ENCODE data around the gene SMPD1.

Gene SMPD1

DNA sequence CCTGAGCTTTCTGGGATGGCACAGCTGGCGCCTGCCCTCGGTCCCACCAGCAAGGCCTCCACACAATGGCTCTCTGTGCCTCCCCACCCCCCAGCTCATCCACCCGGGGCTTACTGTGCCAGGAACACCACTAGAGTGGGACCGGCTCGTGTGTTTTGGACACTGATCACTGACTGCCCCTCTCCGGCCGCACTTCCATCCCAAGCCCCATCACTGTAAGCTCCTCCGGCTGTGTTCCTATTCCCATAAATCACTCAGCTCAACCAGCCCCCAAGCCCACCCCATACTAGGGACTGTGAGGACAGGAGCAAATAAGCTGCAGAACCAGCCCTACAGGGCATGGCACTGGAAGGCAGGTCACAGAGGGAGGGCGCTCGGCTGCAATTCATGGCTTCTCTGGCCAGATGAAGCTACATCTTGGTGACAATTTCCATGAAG, 21.3 kb downstream of the SMPD1 start:
- TF ChIP-seq, protein P1, sequence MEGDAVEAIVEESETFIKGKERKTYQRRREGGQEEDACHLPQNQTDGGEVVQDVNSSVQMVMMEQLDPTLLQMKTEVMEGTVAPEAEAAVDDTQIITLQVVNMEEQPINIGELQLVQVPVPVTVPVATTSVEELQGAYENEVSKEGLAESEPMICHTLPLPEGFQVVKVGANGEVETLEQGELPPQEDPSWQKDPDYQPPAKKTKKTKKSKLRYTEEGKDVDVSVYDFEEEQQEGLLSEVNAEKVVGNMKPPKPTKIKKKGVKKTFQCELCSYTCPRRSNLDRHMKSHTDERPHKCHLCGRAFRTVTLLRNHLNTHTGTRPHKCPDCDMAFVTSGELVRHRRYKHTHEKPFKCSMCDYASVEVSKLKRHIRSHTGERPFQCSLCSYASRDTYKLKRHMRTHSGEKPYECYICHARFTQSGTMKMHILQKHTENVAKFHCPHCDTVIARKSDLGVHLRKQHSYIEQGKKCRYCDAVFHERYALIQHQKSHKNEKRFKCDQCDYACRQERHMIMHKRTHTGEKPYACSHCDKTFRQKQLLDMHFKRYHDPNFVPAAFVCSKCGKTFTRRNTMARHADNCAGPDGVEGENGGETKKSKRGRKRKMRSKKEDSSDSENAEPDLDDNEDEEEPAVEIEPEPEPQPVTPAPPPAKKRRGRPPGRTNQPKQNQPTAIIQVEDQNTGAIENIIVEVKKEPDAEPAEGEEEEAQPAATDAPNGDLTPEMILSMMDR (IDR thresholded peaks at IDR 0.05; ENCODE audit: borderline replicate concordance, control extremely low read depth, extremely low read depth, insufficient read depth, missing control alignments), result no peak
- in situ Hi-C loops (cut with MboI; ENCODE audit: low sequenced_read_pairs, unreplicated experiment), result no loop called here

DNA sequence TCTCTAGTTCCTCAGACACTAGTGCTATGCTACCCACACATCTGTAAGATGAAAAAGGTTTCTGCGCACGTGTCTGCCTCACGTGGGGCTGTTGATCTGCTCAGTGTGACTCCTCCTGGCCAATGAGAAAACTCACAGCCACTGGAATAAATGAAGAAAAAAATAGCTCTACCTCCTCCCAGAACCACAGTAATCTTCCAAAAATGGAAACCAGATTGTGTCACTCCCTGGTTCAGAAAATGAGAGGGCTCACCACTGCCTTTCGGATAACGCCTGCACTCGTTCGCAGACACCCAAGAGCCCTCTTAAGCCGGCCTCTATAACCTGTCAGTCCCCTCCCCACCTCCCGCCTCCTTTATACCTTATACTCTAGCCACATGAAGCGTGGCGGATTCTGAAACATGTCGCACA, 23.5 kb downstream of the SMPD1 start:
- in situ Hi-C loops (cut with MboI; ENCODE audit: low sequenced_read_pairs, unreplicated experiment), result no loop called here
- no peak for DNase-seq (ENCODE audit: low spot score)
- TF ChIP-seq, protein P1 (IDR thresholded peaks at IDR 0.05; ENCODE audit: borderline replicate concordance, control extremely low read depth, extremely low read depth, insufficient read depth, missing control alignments), result no peak

More for the DNA sequence above, 21.3 kb downstream of the SMPD1 start:
- no peak for DNase-seq (ENCODE audit: low spot score)

DNA sequence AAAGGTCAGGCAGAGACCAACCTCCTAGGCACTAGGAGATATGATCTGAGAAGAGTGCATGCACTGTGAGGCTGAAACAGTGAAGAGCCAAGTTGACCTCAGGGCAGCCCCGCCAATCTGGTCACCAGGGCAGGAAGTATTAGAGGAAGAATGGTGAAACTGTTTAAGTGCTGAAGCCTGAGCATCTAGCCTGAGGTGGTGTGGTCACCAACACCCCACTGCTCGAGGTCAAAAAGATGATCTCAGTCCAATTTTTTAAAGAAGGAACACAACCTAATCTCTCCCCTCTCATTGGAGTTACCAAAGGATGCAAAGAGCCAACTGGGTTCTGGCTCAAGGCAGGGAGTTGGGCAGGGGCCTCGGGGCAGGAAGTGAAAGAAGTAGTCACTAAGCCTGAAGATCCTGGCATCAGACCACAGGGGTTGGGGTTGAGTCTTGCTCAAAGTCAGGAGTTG, 24.6 kb downstream of the SMPD1 start:
- in situ Hi-C loops (cut with MboI; ENCODE audit: low sequenced_read_pairs, unreplicated experiment), result no loop called here
- DNase-seq (ENCODE audit: low spot score), result no peak
- TF ChIP-seq, protein P1 (IDR thresholded peaks at IDR 0.05; ENCODE audit: borderline replicate concordance, control extremely low read depth, extremely low read depth, insufficient read depth, missing control alignments), result no peak

DNA sequence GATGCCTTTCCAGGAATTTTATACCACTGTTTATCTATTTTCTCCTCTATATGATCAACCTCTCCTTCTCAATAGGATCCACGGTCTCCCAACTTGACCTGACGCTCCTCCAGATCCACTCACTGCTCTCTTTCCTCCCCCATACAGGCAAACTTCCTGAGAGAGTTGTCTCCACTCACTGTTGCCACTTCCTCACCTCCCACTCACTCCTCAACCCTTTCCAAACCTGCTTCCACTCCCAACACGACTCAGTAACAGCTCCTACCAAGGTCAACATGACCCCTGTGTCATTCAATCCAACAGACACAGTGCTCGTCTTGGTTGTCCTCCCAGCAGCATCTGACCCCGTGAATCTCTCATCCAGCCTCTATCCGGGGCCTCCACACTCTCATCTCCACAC, 25.5 kb downstream of the SMPD1 start:
- TF ChIP-seq, protein P1 (IDR thresholded peaks at IDR 0.05; ENCODE audit: borderline replicate concordance, control extremely low read depth, extremely low read depth, insufficient read depth, missing control alignments), result no peak
- in situ Hi-C loops (cut with MboI; ENCODE audit: low sequenced_read_pairs, unreplicated experiment), result no loop called here
- no peak for DNase-seq (ENCODE audit: low spot score)

DNA sequence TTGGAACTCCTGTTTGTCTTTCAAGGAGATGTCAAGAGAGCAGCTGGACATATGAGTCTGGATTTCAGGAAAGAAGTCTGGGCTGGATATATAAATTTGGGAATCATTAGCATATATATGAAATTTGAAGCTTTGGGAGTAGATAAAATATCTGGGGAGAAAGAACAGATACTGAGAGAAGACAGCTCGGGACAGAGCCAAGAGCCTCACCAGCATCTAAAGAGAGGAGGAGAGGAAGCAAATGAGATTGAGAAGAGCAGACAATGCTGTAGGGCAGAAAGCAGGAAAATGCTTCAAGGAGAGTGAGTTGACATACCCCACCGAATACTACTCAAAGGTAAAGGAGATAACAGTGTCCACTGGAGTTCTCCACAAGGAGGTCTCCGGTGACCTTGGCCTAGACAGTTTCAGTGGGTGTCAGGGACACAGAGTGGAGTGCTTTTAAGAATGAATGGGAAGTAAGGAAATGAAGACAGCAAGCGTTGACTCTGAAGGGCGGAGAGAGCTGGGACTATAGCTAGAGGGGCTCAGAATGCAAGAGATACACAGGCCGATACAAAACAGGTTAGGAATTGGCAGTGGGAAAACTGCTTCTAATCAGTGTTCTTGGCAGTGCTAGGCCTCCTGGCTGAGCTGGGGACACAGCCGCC, 27.8 kb downstream of the SMPD1 start:
- DNase-seq (ENCODE audit: low spot score), result no peak
- in situ Hi-C loops (cut with MboI; ENCODE audit: low sequenced_read_pairs, unreplicated experiment), result no loop called here
- TF ChIP-seq, protein P1 (IDR thresholded peaks at IDR 0.05; ENCODE audit: borderline replicate concordance, control extremely low read depth, extremely low read depth, insufficient read depth, missing control alignments), result no peak

DNA sequence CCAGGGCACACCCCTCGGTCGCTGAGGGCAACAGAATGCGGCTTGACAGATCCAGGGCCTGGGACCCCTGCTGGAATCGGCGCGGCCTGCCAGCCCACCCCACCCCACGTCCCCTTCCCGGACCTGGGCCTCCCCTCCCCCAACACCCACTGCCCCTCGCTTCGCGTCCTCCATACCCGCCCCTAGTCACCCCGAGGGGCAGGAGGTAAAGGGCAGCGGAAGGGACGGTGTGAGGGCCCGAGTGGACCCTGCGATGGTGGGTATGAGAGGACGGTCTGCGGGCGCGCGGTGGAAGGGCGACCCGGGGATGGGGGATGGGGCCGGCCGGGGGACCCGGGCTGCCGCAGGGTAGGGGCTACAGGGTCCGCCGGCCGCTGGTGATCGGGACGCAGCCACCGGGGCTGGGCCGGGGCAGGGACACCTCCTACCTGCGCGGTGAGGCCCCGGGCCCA, 28.3 kb downstream of the SMPD1 start:
- in situ Hi-C loops (cut with MboI; ENCODE audit: low sequenced_read_pairs, unreplicated experiment), result no loop called here
- TF ChIP-seq, protein P1 (IDR thresholded peaks at IDR 0.05; ENCODE audit: borderline replicate concordance, control extremely low read depth, extremely low read depth, insufficient read depth, missing control alignments), result no peak

More for the DNA sequence above, 28.3 kb downstream of the SMPD1 start:
- no peak for DNase-seq (ENCODE audit: low spot score)

All from GM13976 (cell line).